Activated naive CD8-positive, alpha-beta T cell treated with anti-CD3 and anti-CD28 coated beads, Interleukin-2, amount 50 U/mL, for 16 hours (primary cell): ENCODE measurements around the gene LRRTM4.

ENCODE experiments used
- DNase-seq: peaks from one replicate; pipeline ENCODE4 v3.0.0-alpha.2; 2020; ENCODE audit warnings: low read depth, low spot score

LRRTM4 gene

GRCh38 chr2:76998152-76998551 is 524.0 kb downstream of the LRRTM4 start:
- DNase-seq: no peak

GRCh38 chr2:76997296-76997695 is 524.9 kb downstream of the LRRTM4 start:
- no peak for DNase-seq

GRCh38 chr2:76985387-76986136 is 536.6 kb downstream of the LRRTM4 start:
- DNase-seq: no peak

GRCh38 chr2:76984359-76984758 is 537.8 kb downstream of the LRRTM4 start:
- no peak for DNase-seq

GRCh38 chr2:76980067-76980787 is 541.9 kb downstream of the LRRTM4 start:
- no peak for DNase-seq

- DNase-seq: no peak
These were observed 544.1 kb downstream of the LRRTM4 start for GRCh38 chr2:76977846-76978727.

- no peak for DNase-seq
These were observed 546.4 kb downstream of the LRRTM4 start for GRCh38 chr2:76975752-76976151.

- DNase-seq: no peak
These were observed 548.6 kb downstream of the LRRTM4 start for GRCh38 chr2:76973610-76974009.

- no peak for DNase-seq
These were observed 556.4 kb downstream of the LRRTM4 start for GRCh38 chr2:76965772-76966171.

- DNase-seq: no peak
These were observed 563.4 kb downstream of the LRRTM4 start for GRCh38 chr2:76958749-76959148.

GRCh38 chr2:76953733-76954347 is 568.3 kb downstream of the LRRTM4 start:
- DNase-seq: no peak

- DNase-seq: no peak
These were observed 575.5 kb downstream of the LRRTM4 start for GRCh38 chr2:76946631-76947145.

- no peak for DNase-seq
These were observed 581.6 kb downstream of the LRRTM4 start for GRCh38 chr2:76940559-76940958.

GRCh38 chr2:76938153-76938552 is 584.0 kb downstream of the LRRTM4 start:
- no peak for DNase-seq

GRCh38 chr2:76932550-76932949 is 589.6 kb downstream of the LRRTM4 start:
- no peak for DNase-seq

- no peak for DNase-seq
These were observed 592.0 kb downstream of the LRRTM4 start for GRCh38 chr2:76930056-76930744.

- no peak for DNase-seq
These were observed 594.1 kb downstream of the LRRTM4 start for GRCh38 chr2:76928026-76928425.

- no peak for DNase-seq
These were observed 601.2 kb downstream of the LRRTM4 start for GRCh38 chr2:76921006-76921405.

GRCh38 chr2:76895469-76895868 is 626.7 kb downstream of the LRRTM4 start:
- no peak for DNase-seq

- DNase-seq: no peak
These were observed 651.6 kb downstream of the LRRTM4 start for GRCh38 chr2:76870581-76870980.

GRCh38 chr2:76870011-76870410 is 652.2 kb downstream of the LRRTM4 start:
- DNase-seq: no peak
